ENCODE data around the gene UEVLD.

UEVLD gene

GRCh38 chr11:18492888-18493287 lies 95.6 kb downstream of the UEVLD start:
- TF ChIP-seq CTCF (IDR thresholded peaks at IDR 0.05; ENCODE audit: low read depth, low read length, missing control alignments) = no peak
- no peak overlapping the region for H3K4me3 ChIP-seq (replicated peaks; ENCODE audit: low read depth, low read length)
- DNase-seq (ENCODE audit: extremely low read depth, low read depth) = no peak

- no peak overlapping the region for H3K4me3 ChIP-seq (replicated peaks; ENCODE audit: low read depth, low read length)
- TF ChIP-seq CTCF (IDR thresholded peaks at IDR 0.05; ENCODE audit: low read depth, low read length, missing control alignments) = no peak
- no peak for DNase-seq (ENCODE audit: extremely low read depth, low read depth)
These were observed 96.6 kb downstream of the UEVLD start for GRCh38 chr11:18491924-18492323.

GRCh38 chr11:18490736-18491485 lies 97.6 kb downstream of the UEVLD start:
- no peak for DNase-seq (ENCODE audit: extremely low read depth, low read depth)
- no peak for TF ChIP-seq CTCF (IDR thresholded peaks at IDR 0.05; ENCODE audit: low read depth, low read length, missing control alignments)
- no peak overlapping the region for H3K4me3 ChIP-seq (replicated peaks; ENCODE audit: low read depth, low read length)

GRCh38 chr11:18490319-18490718 lies 98.2 kb downstream of the UEVLD start:
- no peak for TF ChIP-seq CTCF (IDR thresholded peaks at IDR 0.05; ENCODE audit: low read depth, low read length, missing control alignments)
- no peak overlapping the region for H3K4me3 ChIP-seq (replicated peaks; ENCODE audit: low read depth, low read length)
- no peak for DNase-seq (ENCODE audit: extremely low read depth, low read depth)

GRCh38 chr11:18485913-18486528 lies 102.5 kb downstream of the UEVLD start:
- no peak for TF ChIP-seq CTCF (IDR thresholded peaks at IDR 0.05; ENCODE audit: low read depth, low read length, missing control alignments)
- DNase-seq (ENCODE audit: extremely low read depth, low read depth) = no peak
- H3K4me3 ChIP-seq (replicated peaks; ENCODE audit: low read depth, low read length) = no peak overlapping the region
